Testis (tissue), 2 donors: Measurements from ENCODE around the gene CRYM.

Experiments used
- CTCF ChIP-seq, 3 experiments: fragments of 450-650 bp in 2 of 3; fragments of 200-600 bp in 1 of 3; sonication (generic) in 1 of 3; IDR thresholded peaks; one replicate each; pipeline ENCODE4 v1.5.1; 2016 to 2019; ENCODE audit warnings: antibody characterized with exemption in 3 of 3, mild to moderate bottlenecking in 2 of 3, moderate library complexity in 1 of 3
- POLR2A ChIP-seq: fragments of 450-650 bp; IDR thresholded peaks from one replicate; pipeline ENCODE4 v1.6.1; 2017; ENCODE audit warnings: antibody characterized with exemption, mild to moderate bottlenecking, moderate library complexity

- TF ChIP-seq CTCF (IDR thresholded peaks at IDR 0.05) (no peak), POLR2A (no peak)
Measured at GRCh38 chr16:21219551-21219950, 58.5 kb downstream of the CRYM start.
